Tibial nerve (tissue), 4 donors: Measurements from ENCODE around the gene PHKG1.

Experiments
- CTCF ChIP-seq, 5 experiments: fragments of 200-600 bp in 3 of 5; fragments of 450-650 bp in 2 of 5; sonication (generic) in 3 of 5; IDR thresholded peaks; one replicate each; pipeline ENCODE4 v1.5.1; 2016 to 2019; ENCODE audit warnings: antibody characterized with exemption in 5 of 5, mild to moderate bottlenecking in 3 of 5, moderate library complexity in 2 of 5
- EP300 ChIP-seq, 2 donors: sonication (generic); formaldehyde crosslinking; IDR thresholded peaks; one replicate each; pipeline ENCODE4 v1.6.1; 2017; ENCODE audit warnings: antibody characterized with exemption in 2 of 2, mild to moderate bottlenecking in 1 of 2
- POLR2A ChIP-seq, 2 donors: fragments of 450-650 bp; IDR thresholded peaks; one replicate each; pipeline ENCODE4 v1.6.1; 2017; ENCODE audit warnings: antibody characterized with exemption in 2 of 2, mild to moderate bottlenecking in 2 of 2, moderate library complexity in 2 of 2

GRCh38 chr7:56079450-56080185, 13.1 kb downstream of the PHKG1 start:
- TF ChIP-seq EP300 (IDR thresholded peaks at IDR 0.05) (no peak), CTCF (IDR thresholded peaks at IDR 0.05) (peak; percentile 41 to 65 (median 55)), POLR2A (IDR thresholded peaks at IDR 0.05) (no peak)
